Ovary (tissue), 3 donors: Measurements from ENCODE around the gene SLC30A5.

Experiments used
- CTCF ChIP-seq, 3 donors: fragments of 450-650 bp in 2 of 3; fragments of 200-600 bp in 1 of 3; IDR thresholded peaks; one replicate each; pipeline versions ENCODE4 v1.5.1 to v1.8.0; 2016 to 2022; ENCODE audit warnings: antibody characterized with exemption in 3 of 3, mild to moderate bottlenecking in 1 of 3
- EP300 ChIP-seq: sonication (generic); formaldehyde crosslinking; IDR thresholded peaks from one replicate; pipeline ENCODE4 v1.6.1; 2017; ENCODE audit warnings: antibody characterized with exemption
- POLR2A ChIP-seq: fragments of 450-650 bp; IDR thresholded peaks from one replicate; pipeline ENCODE4 v1.6.1; 2017; ENCODE audit warnings: antibody characterized with exemption, mild to moderate bottlenecking, moderate library complexity
- donor health status: DM: no; HTN: no; CAD: no.

GRCh38 chr5:69079556-69079955 lies 14.3 kb upstream of the SLC30A5 start:
- TF ChIP-seq POLR2A (no peak), CTCF (IDR thresholded peaks at IDR 0.05) (no peak), EP300 (no peak)
